IPS-18a (cell line): Measurements from ENCODE around the gene TDRD12.
"Not testable (repeated sequence)": the region's sequence is repeated elsewhere in the genome, so short reads cannot be mapped to it uniquely, and the experiment has no call there.

Experiments
- H3K27ac ChIP-seq: one replicate; pipeline ENCODE4 v1.5.1; 2013; ENCODE audit warnings: low read length
- H3K27me3 ChIP-seq: one replicate; pipeline ENCODE4 v1.6.1; 2013; ENCODE audit warnings: mild to moderate bottlenecking, low read length; ENCODE audit not compliant: control insufficient read depth, insufficient read depth
- H3K36me3 ChIP-seq: one replicate; pipeline ENCODE4 v1.6.1; 2013; ENCODE audit warnings: low read depth, low read length; ENCODE audit not compliant: control insufficient read depth
- H3K4me1 ChIP-seq: one replicate; pipeline ENCODE4 v1.6.1; 2013; ENCODE audit warnings: low read depth, low read length; ENCODE audit not compliant: control insufficient read depth
- H3K4me3 ChIP-seq: one replicate; pipeline ENCODE4 v1.5.1; 2013; ENCODE audit warnings: low read length
- H3K9ac ChIP-seq: one replicate; pipeline ENCODE4 v1.6.1; 2013; ENCODE audit warnings: mild to moderate bottlenecking, low read length, moderate library complexity
- H3K9me3 ChIP-seq: one replicate; pipeline ENCODE4 v1.6.1; 2013; ENCODE audit warnings: low read depth, low read length; ENCODE audit not compliant: control insufficient read depth

The TDRD12 gene

GRCh38 chr19:32720936-32721250, 1.3 kb downstream of the TDRD12 start:
- no peak overlapping the region for H3K27ac ChIP-seq
- peaks cover 5% of the 10 kb centered on the region for H3K4me1 ChIP-seq
- no peak overlapping the region for H3K9ac ChIP-seq
- no peaks in the 10 kb centered on the region for H3K36me3 ChIP-seq
- no peak overlapping the region for H3K4me3 ChIP-seq
- H3K9me3 ChIP-seq: no peaks in the 10 kb centered on the region
- no peaks in the 10 kb centered on the region for H3K27me3 ChIP-seq

GRCh38 chr19:32735936-32736335, 16.4 kb downstream of the TDRD12 start:
- H3K27me3 ChIP-seq: peaks cover 3% of the 10 kb centered on the region

GRCh38 chr19:32743021-32743420, 23.5 kb downstream of the TDRD12 start:
- no peaks in the 10 kb centered on the region for H3K36me3 ChIP-seq
- H3K9me3 ChIP-seq: no peaks in the 10 kb centered on the region
- no peak overlapping the region for H3K9ac ChIP-seq
- peaks cover 3% of the 10 kb centered on the region for H3K27me3 ChIP-seq
- H3K4me3 ChIP-seq: no peak overlapping the region
- no peaks in the 10 kb centered on the region for H3K4me1 ChIP-seq
- H3K27ac ChIP-seq: no peak overlapping the region

More at GRCh38 chr19:32735936-32736335, 16.4 kb downstream of the TDRD12 start:
- H3K4me3 ChIP-seq: no peak overlapping the region
- H3K9me3 ChIP-seq: no peaks in the 10 kb centered on the region
- H3K36me3 ChIP-seq: no peaks in the 10 kb centered on the region
- no peaks in the 10 kb centered on the region for H3K4me1 ChIP-seq
- no peak overlapping the region for H3K9ac ChIP-seq
- H3K27ac ChIP-seq: no peak overlapping the region

GRCh38 chr19:32743447-32743846, 23.9 kb downstream of the TDRD12 start:
- Histone ChIP-seq H3K27ac (no peak overlapping the region), H3K36me3 (no peaks in the 10 kb centered on the region)

GRCh38 chr19:32744555-32745325, 25.2 kb downstream of the TDRD12 start:
- Histone ChIP-seq H3K27ac (no peak overlapping the region), H3K4me3 (no peak overlapping the region), H3K4me1 (no peaks in the 10 kb centered on the region), H3K9me3 (no peaks in the 10 kb centered on the region), H3K36me3 (no peaks in the 10 kb centered on the region), H3K27me3 (peaks cover 3% of the 10 kb centered on the region), H3K9ac (no peak overlapping the region)

More at GRCh38 chr19:32743447-32743846, 23.9 kb downstream of the TDRD12 start:
- Histone ChIP-seq H3K9ac (no peak overlapping the region), H3K4me1 (no peaks in the 10 kb centered on the region), H3K4me3 (no peak overlapping the region), H3K27me3 (peaks cover 3% of the 10 kb centered on the region), H3K9me3 (no peaks in the 10 kb centered on the region)

GRCh38 chr19:32745594-32746251, 26.2 kb downstream of the TDRD12 start:
- H3K9me3 ChIP-seq, H3K9ac ChIP-seq, H3K27ac ChIP-seq, H3K4me3 ChIP-seq, H3K4me1 ChIP-seq, H3K36me3 ChIP-seq, H3K27me3 ChIP-seq: not testable (repeated sequence)

- not testable (repeated sequence) for H3K4me1 ChIP-seq, H3K27me3 ChIP-seq, H3K9ac ChIP-seq, H3K4me3 ChIP-seq, H3K9me3 ChIP-seq, H3K27ac ChIP-seq, H3K36me3 ChIP-seq
Observed at GRCh38 chr19:32746631-32747196, 27.1 kb downstream of the TDRD12 start.

- no peaks in the 10 kb centered on the region for H3K9me3 ChIP-seq
- no peak overlapping the region for H3K4me3 ChIP-seq
- no peaks in the 10 kb centered on the region for H3K36me3 ChIP-seq
- H3K27me3 ChIP-seq: no peaks in the 10 kb centered on the region
- no peak overlapping the region for H3K9ac ChIP-seq
- H3K4me1 ChIP-seq: no peaks in the 10 kb centered on the region
- no peak overlapping the region for H3K27ac ChIP-seq
Observed at GRCh38 chr19:32748497-32748896, 28.9 kb downstream of the TDRD12 start.

GRCh38 chr19:32748948-32749347, 29.4 kb downstream of the TDRD12 start:
- no peaks in the 10 kb centered on the region for H3K36me3 ChIP-seq
- H3K9me3 ChIP-seq: no peaks in the 10 kb centered on the region
- no peak overlapping the region for H3K9ac ChIP-seq

GRCh38 chr19:32749361-32749760, 29.8 kb downstream of the TDRD12 start:
- no peak overlapping the region for H3K9ac ChIP-seq
- H3K27me3 ChIP-seq: no peaks in the 10 kb centered on the region
- H3K4me3 ChIP-seq: no peak overlapping the region
- no peaks in the 10 kb centered on the region for H3K9me3 ChIP-seq
- no peak overlapping the region for H3K27ac ChIP-seq
- no peaks in the 10 kb centered on the region for H3K4me1 ChIP-seq
- no peaks in the 10 kb centered on the region for H3K36me3 ChIP-seq

More at GRCh38 chr19:32748948-32749347, 29.4 kb downstream of the TDRD12 start:
- H3K4me3 ChIP-seq: no peak overlapping the region
- H3K27ac ChIP-seq: no peak overlapping the region
- no peaks in the 10 kb centered on the region for H3K4me1 ChIP-seq
- no peaks in the 10 kb centered on the region for H3K27me3 ChIP-seq

GRCh38 chr19:32750441-32751055, 31.0 kb downstream of the TDRD12 start:
- Histone ChIP-seq H3K4me3 (no peak overlapping the region), H3K36me3 (no peaks in the 10 kb centered on the region), H3K27ac (no peak overlapping the region), H3K27me3 (no peaks in the 10 kb centered on the region), H3K4me1 (no peaks in the 10 kb centered on the region), H3K9me3 (no peaks in the 10 kb centered on the region), H3K9ac (no peak overlapping the region)
